ENCODE data around the gene KRTAP4-9.
"Not testable (repeated sequence)": the region's sequence is repeated elsewhere in the genome, so short reads cannot be mapped to it uniquely, and the experiment has no call there.

- not testable (repeated sequence) for TF ChIP-seq EZH2 (optimal IDR thresholded peaks at IDR 0.05; ENCODE audit: low read depth, low read length); CTCF (IDR thresholded peaks at IDR 0.05; ENCODE audit: low read length); EZH2phosphoT487 (IDR thresholded peaks at IDR 0.05; ENCODE audit: low read length)
Observed at GRCh38 chr17:41148971-41149651, 43.9 kb downstream of the KRTAP4-9 start.

All from MM.1S (cell line).